ENCODE measurements around the gene TFEB.

TFEB gene

GRCh38 chr6:41736800-41737555 is 1.6 kb upstream of the TFEB start:
- DNase-seq (ENCODE audit: low read depth), result no peak

- no peak for DNase-seq (ENCODE audit: low read depth)
Measured at GRCh38 chr6:41736186-41736733, 852 bp upstream of the TFEB start.

GRCh38 chr6:41734666-41735426 is 562 bp downstream of the TFEB start:
- DNase-seq (ENCODE audit: low read depth), result peak; percentile 60

- peak; percentile 57 for DNase-seq (ENCODE audit: low read depth)
Measured at GRCh38 chr6:41733707-41734665, 1.4 kb downstream of the TFEB start.

- DNase-seq (ENCODE audit: low read depth), result no peak
Measured at GRCh38 chr6:41733360-41733706, 2.1 kb downstream of the TFEB start.

GRCh38 chr6:41732591-41733359 is 2.6 kb downstream of the TFEB start:
- peak; percentile 23 for DNase-seq (ENCODE audit: low read depth)

GRCh38 chr6:41732149-41732548 is 3.3 kb downstream of the TFEB start:
- DNase-seq (ENCODE audit: low read depth), result no peak

GRCh38 chr6:41731561-41732086 is 3.8 kb downstream of the TFEB start:
- no peak for DNase-seq (ENCODE audit: low read depth)

GRCh38 chr6:41730531-41731436 is 4.6 kb downstream of the TFEB start:
- no peak for DNase-seq (ENCODE audit: low read depth)

- DNase-seq (ENCODE audit: low read depth), result no peak
Measured at GRCh38 chr6:41729624-41730023, 5.8 kb downstream of the TFEB start.

- DNase-seq (ENCODE audit: low read depth), result no peak
Measured at GRCh38 chr6:41728954-41729353, 6.5 kb downstream of the TFEB start.

GRCh38 chr6:41728073-41728936 is 7.1 kb downstream of the TFEB start:
- DNase-seq (ENCODE audit: low read depth), result no peak

- no peak for DNase-seq (ENCODE audit: low read depth)
Measured at GRCh38 chr6:41727705-41728072, 7.7 kb downstream of the TFEB start.

- no peak for DNase-seq (ENCODE audit: low read depth)
Measured at GRCh38 chr6:41726876-41727275, 8.5 kb downstream of the TFEB start.

GRCh38 chr6:41724586-41725501 is 10.6 kb downstream of the TFEB start:
- no peak for DNase-seq (ENCODE audit: low read depth)

- DNase-seq (ENCODE audit: low read depth), result no peak
Measured at GRCh38 chr6:41724228-41724580, 11.2 kb downstream of the TFEB start.

- DNase-seq (ENCODE audit: low read depth), result no peak
Measured at GRCh38 chr6:41723530-41724227, 11.7 kb downstream of the TFEB start.
